ENCODE data around the gene SOD2.

DNA sequence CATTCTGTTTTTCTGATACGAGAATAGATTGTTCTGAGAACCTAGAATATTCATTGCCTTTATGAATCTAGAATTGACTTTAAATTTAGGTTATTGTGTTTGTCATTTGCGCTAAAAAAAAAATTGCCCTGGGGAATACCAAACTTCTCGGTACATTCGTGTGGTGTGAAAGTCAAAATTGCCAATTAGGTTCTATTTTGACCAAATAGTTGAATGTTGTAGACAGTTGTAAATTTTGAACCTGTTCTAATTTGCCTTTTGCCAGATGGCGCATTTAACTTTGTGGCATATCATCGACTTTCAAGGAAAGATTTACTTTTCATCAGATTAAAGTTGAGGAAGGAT is 37.3 kb upstream of the SOD2 start:
- TF ChIP-seq CTCF (IDR thresholded peaks at IDR 0.05; ENCODE audit: low read length) (no peak), EZH2phosphoT487 (IDR thresholded peaks at IDR 0.05; ENCODE audit: low read length) (no peak)

Measured in MM.1S (cell line).